ENCODE data around the gene PRKAG3.

PRKAG3 gene

GRCh38 chr2:218858671-218859555 is 27.3 kb upstream of the PRKAG3 start:
- Mint-ChIP-seq H3K27ac (no peak overlapping the region), H3K36me3 (no peaks in the 10 kb centered on the region), H3K9me3 (no peaks in the 10 kb centered on the region), H3K4me1 (peaks cover 12% of the 10 kb centered on the region), H3K4me3 (no peak overlapping the region), H3K27me3 (peaks cover 99% of the 10 kb centered on the region)
- CTCF ChIA-PET, result interaction anchor here (1.2 to 1.7 kb wide), 3 partner anchors 12 to 39 kb away, joined by 3 to 5 read pairs (median 5); no protein-coding TSS in a partner anchor
- DNase-seq, result no peak

- no peak overlapping the region for H3K4me3 Mint-ChIP-seq
- CTCF ChIA-PET, result interaction anchor here (1.3 kb wide), 1 partner anchor 40 kb away, joined by 5 read pairs; no protein-coding TSS in a partner anchor
Measured at GRCh38 chr2:218858138-218858445, 26.5 kb upstream of the PRKAG3 start.

GRCh38 chr2:218857371-218858137 is 26.0 kb upstream of the PRKAG3 start:
- DNase-seq, result no peak
- Mint-ChIP-seq H3K4me1 (peaks cover 12% of the 10 kb centered on the region), H3K9me3 (no peaks in the 10 kb centered on the region), H3K4me3 (no peak overlapping the region), H3K36me3 (no peaks in the 10 kb centered on the region), H3K27ac (no peak overlapping the region), H3K27me3 (peaks cover 99% of the 10 kb centered on the region)
- CTCF ChIA-PET, result interaction anchor here (0.5 to 1.3 kb wide), 3 partner anchors 9 to 41 kb away, joined by 3 to 5 read pairs (median 3); no protein-coding TSS in a partner anchor

More at GRCh38 chr2:218858138-218858445, 26.5 kb upstream of the PRKAG3 start:
- Mint-ChIP-seq H3K9me3 (no peaks in the 10 kb centered on the region), H3K4me1 (peaks cover 12% of the 10 kb centered on the region), H3K27ac (no peak overlapping the region), H3K36me3 (no peaks in the 10 kb centered on the region), H3K27me3 (peaks cover 99% of the 10 kb centered on the region)
- DNase-seq, result no peak

- Mint-ChIP-seq H3K9me3 (no peaks in the 10 kb centered on the region), H3K4me3 (no peak overlapping the region), H3K36me3 (no peaks in the 10 kb centered on the region), H3K27ac (no peak overlapping the region), H3K27me3 (peaks cover 95% of the 10 kb centered on the region), H3K4me1 (peaks cover 12% of the 10 kb centered on the region)
- DNase-seq, result no peak
- CTCF ChIA-PET, result interaction anchor here (0.8 to 0.9 kb wide), 2 partner anchors 19 to 42 kb away, joined by 3 read pairs; no protein-coding TSS in a partner anchor
Measured at GRCh38 chr2:218856896-218857243, 25.3 kb upstream of the PRKAG3 start.

GRCh38 chr2:218856167-218856895 is 24.7 kb upstream of the PRKAG3 start:
- H3K9me3 Mint-ChIP-seq, result no peaks in the 10 kb centered on the region
- peaks cover 12% of the 10 kb centered on the region for H3K4me1 Mint-ChIP-seq
- H3K4me3 Mint-ChIP-seq, result no peak overlapping the region
- no peaks in the 10 kb centered on the region for H3K36me3 Mint-ChIP-seq
- CTCF ChIA-PET, result interaction anchor here (0.6 to 1.3 kb wide), 5 partner anchors 20 to 620 kb away, joined by 3 to 4 read pairs (median 3); no protein-coding TSS in a partner anchor
- peaks cover 95% of the 10 kb centered on the region for H3K27me3 Mint-ChIP-seq
- no peak for DNase-seq
- no peak overlapping the region for H3K27ac Mint-ChIP-seq

GRCh38 chr2:218855305-218856166 is 23.9 kb upstream of the PRKAG3 start:
- Mint-ChIP-seq H3K4me1 (peaks cover 10% of the 10 kb centered on the region), H3K4me3 (no peak overlapping the region), H3K27ac (no peak overlapping the region), H3K36me3 (no peaks in the 10 kb centered on the region), H3K27me3 (peaks cover 95% of the 10 kb centered on the region), H3K9me3 (no peaks in the 10 kb centered on the region)
- no peak for DNase-seq
- CTCF ChIA-PET, result interaction anchor here (0.6 to 1.3 kb wide), 6 partner anchors 33 to 621 kb away, joined by 3 to 4 read pairs (median 3); no protein-coding TSS in a partner anchor

- DNase-seq, result no peak
- CTCF ChIA-PET, result interaction anchor here (0.7 to 2.0 kb wide), 6 partner anchors 9 to 194 kb away, joined by 3 to 6 read pairs (median 4); no protein-coding TSS in a partner anchor
- Mint-ChIP-seq H3K4me3 (no peak overlapping the region), H3K27ac (no peak overlapping the region), H3K4me1 (peaks cover 4% of the 10 kb centered on the region), H3K9me3 (no peaks in the 10 kb centered on the region), H3K27me3 (peaks cover 95% of the 10 kb centered on the region), H3K36me3 (no peaks in the 10 kb centered on the region)
Measured at GRCh38 chr2:218854860-218855259, 23.3 kb upstream of the PRKAG3 start.

- CTCF ChIA-PET, result interaction anchor here (0.7 to 3.5 kb wide), 7 partner anchors 10 to 225 kb away, joined by 3 to 44 read pairs (median 4); no protein-coding TSS in a partner anchor
- no peak for DNase-seq
- Mint-ChIP-seq H3K4me1 (no peaks in the 10 kb centered on the region), H3K9me3 (no peaks in the 10 kb centered on the region), H3K36me3 (no peaks in the 10 kb centered on the region), H3K27ac (no peak overlapping the region), H3K27me3 (peaks cover 90% of the 10 kb centered on the region), H3K4me3 (no peak overlapping the region)
Measured at GRCh38 chr2:218853766-218854165, 22.2 kb upstream of the PRKAG3 start.

GRCh38 chr2:218852911-218853667 is 21.5 kb upstream of the PRKAG3 start:
- Mint-ChIP-seq H3K27me3 (peaks cover 83% of the 10 kb centered on the region), H3K4me3 (no peak overlapping the region), H3K36me3 (no peaks in the 10 kb centered on the region), H3K4me1 (no peaks in the 10 kb centered on the region), H3K9me3 (no peaks in the 10 kb centered on the region), H3K27ac (no peak overlapping the region)
- DNase-seq, result peak; percentile 72
- CTCF ChIA-PET, result interaction anchor here (0.7 to 3.5 kb wide), 11 partner anchors 8 to 224 kb away, joined by 3 to 44 read pairs (median 4); no protein-coding TSS in a partner anchor

GRCh38 chr2:218851286-218851685 is 19.7 kb upstream of the PRKAG3 start:
- H3K27me3 Mint-ChIP-seq, result peaks cover 70% of the 10 kb centered on the region
- no peak overlapping the region for H3K27ac Mint-ChIP-seq
- H3K4me1 Mint-ChIP-seq, result no peaks in the 10 kb centered on the region
- H3K9me3 Mint-ChIP-seq, result no peaks in the 10 kb centered on the region
- no peak overlapping the region for H3K4me3 Mint-ChIP-seq
- H3K36me3 Mint-ChIP-seq, result no peaks in the 10 kb centered on the region
- DNase-seq, result no peak
- CTCF ChIA-PET, result interaction anchor here (0.6 to 5.8 kb wide), 9 partner anchors 9 to 271 kb away, joined by 3 to 89 read pairs (median 3); partner anchors contain the start of gene CYP27A1

GRCh38 chr2:218850796-218851195 is 19.2 kb upstream of the PRKAG3 start:
- H3K27me3 Mint-ChIP-seq, result peaks cover 66% of the 10 kb centered on the region
- H3K4me3 Mint-ChIP-seq, result no peak overlapping the region
- DNase-seq, result no peak

GRCh38 chr2:218849721-218850120 is 18.1 kb upstream of the PRKAG3 start:
- Mint-ChIP-seq H3K9me3 (no peaks in the 10 kb centered on the region), H3K4me1 (no peaks in the 10 kb centered on the region), H3K4me3 (no peak overlapping the region), H3K36me3 (no peaks in the 10 kb centered on the region), H3K27me3 (peaks cover 55% of the 10 kb centered on the region), H3K27ac (no peak overlapping the region)
- no peak for DNase-seq
- CTCF ChIA-PET, result interaction anchor here (0.6 to 5.8 kb wide), 7 partner anchors 48 to 270 kb away, joined by 3 to 89 read pairs (median 4); partner anchors contain the start of genes BCS1L, CYP27A1, TTLL4 and ZNF142

More at GRCh38 chr2:218850796-218851195, 19.2 kb upstream of the PRKAG3 start:
- Mint-ChIP-seq H3K27ac (no peak overlapping the region), H3K36me3 (no peaks in the 10 kb centered on the region), H3K9me3 (no peaks in the 10 kb centered on the region), H3K4me1 (no peaks in the 10 kb centered on the region)
- CTCF ChIA-PET, result interaction anchor here (0.6 to 5.8 kb wide), 8 partner anchors 28 to 271 kb away, joined by 3 to 89 read pairs (median 4); partner anchors contain the start of genes CYP27A1 and TTLL4

Data from activated naive CD4-positive, alpha-beta T cell treated with anti-CD3 and anti-CD28 coated beads, Interleukin-2, amount 10 ng/mL, durations not matched to agents 7 days and 5 days (primary cell).